GM21423 (cell line): ENCODE data around the gene P2RX5.

Source experiments
- ATAC-seq: cut with Tn5 transposase; IDR thresholded peaks from one replicate; pipeline ENCODE4 v1.9.1; 2021; ENCODE audit warnings: mild to moderate bottlenecking, moderate library complexity; ENCODE audit not compliant: unreplicated experiment

Gene P2RX5

GRCh38 chr17:3657874-3658783 lies 37.8 kb downstream of the P2RX5 start:
- no peak for ATAC-seq

- ATAC-seq = no peak
Measured at GRCh38 chr17:3657588-3657869, 38.4 kb downstream of the P2RX5 start.

- ATAC-seq = no peak
Measured at GRCh38 chr17:3656755-3657587, 39.0 kb downstream of the P2RX5 start.

- no peak for ATAC-seq
Measured at GRCh38 chr17:3656353-3656752, 39.6 kb downstream of the P2RX5 start.

GRCh38 chr17:3655766-3656165 lies 40.2 kb downstream of the P2RX5 start:
- ATAC-seq = no peak

GRCh38 chr17:3647769-3648555 lies 48.0 kb downstream of the P2RX5 start:
- no peak for ATAC-seq

GRCh38 chr17:3647251-3647650 lies 48.7 kb downstream of the P2RX5 start:
- ATAC-seq = no peak

- no peak for ATAC-seq
Measured at GRCh38 chr17:3645310-3645709, 50.6 kb downstream of the P2RX5 start.

- ATAC-seq = no peak
Measured at GRCh38 chr17:3643889-3644349, 52.0 kb downstream of the P2RX5 start.

GRCh38 chr17:3641717-3642486 lies 54.1 kb downstream of the P2RX5 start:
- no peak for ATAC-seq

GRCh38 chr17:3641014-3641413 lies 54.9 kb downstream of the P2RX5 start:
- ATAC-seq = no peak

- no peak for ATAC-seq
Measured at GRCh38 chr17:3639981-3640596, 55.9 kb downstream of the P2RX5 start.

GRCh38 chr17:3636908-3637373 lies 59.0 kb downstream of the P2RX5 start:
- peak; percentile 4 for ATAC-seq

GRCh38 chr17:3636154-3636907 lies 59.6 kb downstream of the P2RX5 start, which contains the start of the genes CTNS and SHPK:
TSS of gene CTNS (plus strand) at chr17:3636760. CDS start at chr17:3640207, 3,447 bp downstream.
TSS of gene SHPK (minus strand) at chr17:3636250. CDS start at chr17:3636219, 31 bp downstream.
- ATAC-seq = peak; percentile 91

GRCh38 chr17:3635474-3636153 lies 60.3 kb downstream of the P2RX5 start:
- ATAC-seq = no peak

GRCh38 chr17:3632287-3632686 lies 63.7 kb downstream of the P2RX5 start:
- ATAC-seq = no peak

- no peak for ATAC-seq
Measured at GRCh38 chr17:3630781-3631180, 65.2 kb downstream of the P2RX5 start.

- ATAC-seq = no peak
Measured at GRCh38 chr17:3627769-3628167, 68.2 kb downstream of the P2RX5 start.
